T-helper 2 cell treated with Interferon-gamma antibody and Interleukin-4, amounts not matched to agents 100 ng/mL and 5 ng/mL, for 36 hours (primary cell): ENCODE measurements around the gene TOMM6. TPM values are rescaled to one million over a fixed set of nuclear protein-coding genes. Genes with fewer than 3 reads are reported as not detected.

Experiments
- intact Hi-C: fragments of 100-400 bp; cut with micrococcal nuclease; formaldehyde crosslinking; loops from one replicate; pipeline ENCODE4 v1.15.1; 2023
- total RNA-seq: library from RNA; stranded (reverse); gene quantifications from 2 replicates; pipeline ENCODE4 v1.2.3, GENCODE V29; 2022

TOMM6 gene
- total RNA-seq: 209 and 212 TPM in 2 replicates

DNA sequence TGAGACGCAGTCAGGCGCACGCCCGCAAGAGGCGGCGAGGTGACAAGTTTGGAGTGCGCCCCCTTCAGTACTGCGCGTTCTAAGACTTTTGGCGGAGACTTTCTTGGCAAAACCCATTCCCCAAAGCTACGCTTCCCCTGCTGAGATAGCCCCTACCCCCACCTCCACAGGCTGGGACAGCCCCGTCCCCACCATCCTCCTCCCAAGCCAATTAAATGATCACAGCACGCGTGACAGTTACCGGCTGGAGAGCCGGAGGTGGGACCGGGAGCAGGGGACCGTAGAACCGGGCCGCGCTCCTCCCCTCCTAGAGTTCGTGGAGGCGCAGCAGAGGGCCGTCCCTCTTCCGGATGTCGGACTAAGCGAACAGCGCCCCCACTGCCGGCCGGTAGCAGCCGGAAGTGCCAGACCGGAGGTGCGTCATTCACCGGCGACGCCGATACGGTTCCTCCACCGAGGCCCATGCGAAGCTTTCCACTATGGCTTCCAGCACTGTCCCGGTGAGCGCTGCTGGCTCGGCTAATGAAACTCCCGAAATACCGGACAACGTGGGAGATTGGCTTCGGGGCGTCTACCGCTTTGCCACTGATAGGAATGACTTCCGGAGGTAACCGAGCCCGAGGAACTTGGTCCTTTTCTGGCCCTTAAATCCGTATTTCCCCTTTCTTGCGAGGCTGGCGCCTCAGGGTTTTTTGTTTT is at the start of gene TOMM6:
Gene TOMM6 (plus strand): TSS at position 476 of the 699 bp plus-strand sequence. CDS start 4 bp downstream, at position 480.
- intact Hi-C loops: loop anchor here (1.0 to 5.0 kb wide), 13 partner anchors 8 to 1385 kb away; partner anchors contain the start of genes BYSL, FRS3, MED20 and MRPS10

DNA sequence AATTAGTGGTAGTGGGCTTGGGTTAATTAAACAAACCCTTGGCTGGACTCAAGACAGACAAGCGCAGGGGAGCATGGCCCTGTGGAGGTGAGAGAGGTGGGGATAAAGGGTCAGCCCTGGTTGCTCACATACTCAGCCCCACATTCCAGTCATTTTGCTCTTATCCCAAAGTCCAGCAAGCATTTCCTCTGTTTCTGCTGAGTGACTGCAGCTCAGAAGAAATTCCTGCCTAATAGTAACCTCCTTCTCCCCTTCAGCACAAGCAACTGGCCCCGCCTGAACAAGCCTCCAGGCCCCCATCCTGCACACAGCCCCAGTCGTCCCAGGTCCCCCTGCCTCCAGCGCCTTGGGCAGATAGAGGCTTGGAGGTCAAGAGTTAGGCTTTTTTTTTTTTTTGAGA is 48.5 kb upstream of the TOMM6 start:
- intact Hi-C loops: loop anchor here (5.0 kb wide), 1 partner anchor 478 kb away; the partner anchor contains the start of gene MRPS10

DNA sequence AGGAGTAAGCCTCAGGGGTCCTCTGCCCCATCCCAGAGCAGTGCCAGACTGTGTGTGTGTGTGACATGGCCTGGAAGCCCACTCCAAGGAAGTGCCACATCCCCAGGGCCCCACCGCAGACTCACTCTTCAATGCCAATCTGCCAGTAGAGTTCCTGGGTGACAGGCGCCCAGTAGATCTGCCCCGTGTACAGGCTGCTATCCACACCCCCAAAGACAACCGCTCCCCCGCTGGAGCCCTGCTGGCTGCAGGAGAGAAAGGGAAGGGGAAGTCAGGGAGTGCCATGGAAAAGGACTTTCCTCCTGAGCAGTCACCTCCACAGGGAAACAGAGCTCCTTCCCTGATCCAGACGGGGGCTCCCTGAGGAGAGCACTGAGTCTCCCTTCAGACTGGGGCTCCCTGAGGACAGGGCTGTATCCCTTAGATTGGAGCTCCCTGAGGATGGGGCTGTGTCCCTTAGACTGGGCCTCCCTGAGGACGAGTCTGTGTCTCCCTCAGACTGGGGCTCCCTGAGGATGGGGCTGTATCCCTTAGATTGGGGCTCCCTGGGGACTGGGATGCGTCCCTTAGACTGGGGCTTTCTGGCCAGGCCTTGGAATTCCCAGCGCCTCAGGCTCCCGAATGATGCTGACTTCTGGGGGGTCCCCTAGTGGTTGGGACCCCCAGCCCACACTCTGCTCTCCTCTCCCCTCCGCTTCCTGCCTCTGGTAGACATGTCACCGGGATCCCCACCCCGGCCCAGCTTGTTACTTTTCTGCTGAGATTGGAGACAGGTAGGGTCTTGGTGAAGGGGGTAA is 46.9 kb upstream of the TOMM6 start:
- intact Hi-C loops: no loop called here

DNA sequence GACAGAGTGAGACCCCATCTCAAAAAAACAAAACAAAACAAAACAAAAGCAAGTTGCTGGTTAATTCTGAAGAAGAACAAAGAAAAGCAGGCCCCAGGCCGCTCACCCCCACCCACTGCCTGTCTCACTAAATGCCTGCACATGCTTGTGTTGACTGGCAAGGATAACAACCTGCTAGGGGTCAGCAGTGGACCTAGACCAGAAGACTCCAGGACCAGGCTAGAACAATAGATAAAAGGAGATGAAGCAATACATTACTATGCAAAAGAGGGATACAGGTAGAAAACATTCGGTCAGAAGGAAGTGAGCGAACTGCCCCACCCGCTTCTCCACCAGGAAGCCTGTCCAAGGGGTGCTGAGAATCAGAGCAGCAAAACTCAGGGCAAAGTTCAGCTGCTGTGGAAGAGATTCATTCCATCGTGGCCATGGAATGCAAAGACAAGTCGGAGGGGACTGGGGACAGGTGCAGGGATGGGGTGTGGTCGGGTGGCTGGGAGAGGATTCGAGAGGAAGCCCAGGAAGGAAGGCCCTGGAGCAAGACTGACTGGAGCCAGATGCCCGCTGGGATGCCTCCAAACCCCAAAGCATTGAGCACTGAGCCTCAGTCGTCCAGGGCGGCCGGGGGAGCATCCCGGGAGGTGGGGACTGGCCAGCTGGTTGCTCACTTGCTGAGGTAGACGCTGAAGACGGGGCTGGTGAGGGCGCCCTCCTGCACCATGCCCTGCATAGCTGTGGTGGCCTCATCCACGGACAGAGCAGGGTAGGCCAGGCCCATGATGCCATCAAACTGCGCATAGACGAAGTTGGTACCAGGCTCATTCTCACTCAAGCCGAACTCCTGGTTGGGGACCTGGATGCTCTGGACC is 45.6 kb upstream of the TOMM6 start:
- intact Hi-C loops: no loop called here

DNA sequence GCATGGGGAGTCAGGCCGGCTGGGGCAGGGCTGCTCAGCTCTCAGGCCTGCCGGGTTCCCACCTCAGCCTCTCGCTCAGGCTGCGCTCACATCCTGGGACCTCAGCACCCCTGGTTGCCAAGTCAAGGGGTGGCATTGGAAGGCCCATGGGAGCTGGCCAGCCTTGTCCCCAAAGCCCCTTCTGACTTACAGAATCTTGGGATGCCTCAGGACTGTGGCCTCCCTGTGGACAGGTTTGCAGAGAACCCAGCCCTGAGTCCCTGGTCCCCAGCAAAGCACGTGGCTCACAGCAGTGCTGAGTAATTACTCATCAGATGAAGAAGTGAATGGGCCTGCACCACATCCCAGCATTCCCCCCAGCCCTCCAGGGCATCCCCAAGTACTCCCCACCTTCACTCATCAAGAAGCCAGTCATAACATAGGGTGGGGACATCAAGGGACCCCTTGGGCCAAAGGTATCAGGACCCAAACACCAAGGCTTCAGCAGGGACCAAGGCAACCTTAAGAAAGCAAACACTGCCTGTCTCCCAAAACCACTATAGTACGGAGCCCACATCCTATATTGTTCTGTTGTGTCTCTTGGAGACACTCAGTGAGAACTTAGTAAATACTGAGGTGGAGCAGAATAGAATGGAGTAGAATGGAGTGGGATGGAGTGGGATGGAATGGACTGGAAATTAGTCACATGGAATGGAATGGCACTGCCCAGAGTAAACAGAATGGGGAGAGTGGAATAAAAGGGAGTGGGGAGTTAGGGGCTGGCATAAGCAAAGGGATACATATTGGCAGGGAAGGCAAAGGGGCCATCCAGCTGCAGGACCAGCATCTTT is 43.9 kb upstream of the TOMM6 start:
- intact Hi-C loops: no loop called here

DNA sequence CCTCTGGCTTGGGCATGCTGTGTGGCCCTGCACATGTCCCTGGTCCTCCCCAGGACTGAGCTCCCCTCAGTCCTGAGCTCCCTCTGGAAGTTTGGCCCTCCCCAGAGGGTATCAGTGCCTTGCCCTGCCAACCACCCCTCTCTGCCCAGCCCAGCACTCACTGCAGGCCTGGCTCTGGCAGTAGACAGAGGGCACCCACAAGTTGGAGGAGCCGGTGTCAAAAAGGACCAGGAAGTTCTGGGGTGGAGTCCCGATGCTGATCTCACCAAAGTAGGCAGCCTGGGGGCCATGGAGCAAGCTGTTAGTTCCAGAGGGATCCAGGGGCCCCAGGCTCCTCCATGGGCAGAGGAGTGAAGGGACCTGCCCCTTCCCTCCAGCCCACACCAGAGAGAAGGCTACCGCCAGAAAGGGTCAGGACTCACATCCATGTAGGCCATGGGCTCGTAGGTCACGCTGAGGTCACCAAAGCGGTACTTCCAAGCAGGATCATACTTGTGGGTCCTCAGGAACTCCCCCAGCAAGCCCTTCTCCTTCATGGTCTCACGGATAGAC is 43.2 kb upstream of the TOMM6 start:
- intact Hi-C loops: no loop called here

DNA sequence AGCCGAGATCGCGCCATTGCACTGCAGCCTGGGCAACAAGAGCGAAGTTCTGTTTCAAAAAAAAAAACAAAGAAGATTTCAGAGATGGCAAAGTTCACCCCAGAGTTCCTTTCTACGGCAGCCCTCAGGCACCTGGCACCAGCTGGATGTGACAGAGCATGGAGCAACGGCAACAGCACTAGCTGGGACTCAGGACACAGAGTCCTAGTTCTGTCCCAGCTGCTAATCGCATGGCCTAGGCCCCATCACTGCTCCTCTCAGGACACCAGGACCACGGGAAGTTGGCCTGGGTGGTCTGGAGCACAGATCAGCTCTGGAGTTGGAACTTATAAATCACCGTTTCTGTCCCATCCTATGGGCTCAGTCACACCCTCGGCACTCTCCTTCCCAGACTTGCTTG is 41.4 kb upstream of the TOMM6 start:
- intact Hi-C loops: no loop called here

DNA sequence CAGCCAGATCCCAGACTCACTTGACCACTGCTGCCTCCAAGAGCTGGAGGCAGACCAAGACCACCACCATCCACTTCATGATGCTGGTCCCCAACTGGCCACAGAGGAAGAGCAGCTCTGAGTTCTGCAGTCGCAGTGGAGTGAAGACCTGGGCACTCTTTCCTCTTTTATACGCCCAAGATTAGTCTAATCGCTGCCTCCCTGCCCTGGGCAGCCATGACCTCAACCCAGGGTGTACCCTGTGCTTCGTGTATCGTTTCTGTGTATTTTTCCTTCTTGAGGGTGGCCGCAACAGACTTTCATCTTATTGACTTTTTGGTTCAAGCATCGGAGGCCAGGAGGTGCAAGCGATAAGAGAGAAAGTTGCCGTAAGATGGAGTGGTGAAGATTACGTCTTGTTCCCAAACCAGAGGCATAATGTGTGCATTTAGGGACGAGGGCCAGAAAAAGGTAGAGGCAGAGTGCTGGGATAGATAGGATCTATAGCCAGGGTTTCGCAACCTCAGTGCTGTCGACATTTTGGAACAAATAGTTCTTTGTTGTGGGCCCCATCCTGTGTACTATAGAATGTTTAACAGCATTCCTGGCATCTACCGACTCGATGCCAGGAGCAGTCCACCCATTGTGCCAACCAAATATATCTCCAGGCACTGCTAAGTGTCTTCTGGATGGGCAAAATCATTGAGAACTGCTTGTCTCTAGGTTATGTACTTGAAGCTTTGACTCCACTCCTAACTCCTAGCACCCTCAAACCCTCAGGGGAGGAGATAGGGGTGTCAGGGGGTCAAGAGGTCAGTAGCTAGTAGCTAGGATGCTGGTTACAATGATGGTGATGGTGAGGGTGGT is 40.0 kb upstream of the TOMM6 start, which contains the start of gene PGC:
Gene PGC (minus strand): TSS at position 142 of the 846 bp plus-strand sequence. CDS start 63 bp downstream, at position 79.
- intact Hi-C loops: no loop called here

DNA sequence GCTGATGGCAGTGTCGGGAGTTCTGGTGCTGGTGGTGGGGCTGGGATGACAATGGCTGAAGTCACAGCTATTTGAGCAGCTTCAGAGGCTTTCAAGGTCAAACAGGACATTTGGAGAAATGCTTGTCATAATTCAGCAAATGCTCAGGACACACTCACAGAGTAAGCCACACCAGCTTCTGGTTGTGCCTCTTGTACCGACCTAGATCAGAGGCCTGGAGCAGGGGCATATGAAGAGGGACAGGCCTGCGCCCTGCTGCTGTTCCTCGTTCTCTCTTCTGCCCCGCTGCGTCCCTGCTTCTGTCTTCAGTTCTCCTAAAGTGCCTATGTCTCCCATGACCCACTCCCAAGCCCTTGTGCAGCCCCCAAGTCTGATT is 39.4 kb upstream of the TOMM6 start:
- intact Hi-C loops: no loop called here

DNA sequence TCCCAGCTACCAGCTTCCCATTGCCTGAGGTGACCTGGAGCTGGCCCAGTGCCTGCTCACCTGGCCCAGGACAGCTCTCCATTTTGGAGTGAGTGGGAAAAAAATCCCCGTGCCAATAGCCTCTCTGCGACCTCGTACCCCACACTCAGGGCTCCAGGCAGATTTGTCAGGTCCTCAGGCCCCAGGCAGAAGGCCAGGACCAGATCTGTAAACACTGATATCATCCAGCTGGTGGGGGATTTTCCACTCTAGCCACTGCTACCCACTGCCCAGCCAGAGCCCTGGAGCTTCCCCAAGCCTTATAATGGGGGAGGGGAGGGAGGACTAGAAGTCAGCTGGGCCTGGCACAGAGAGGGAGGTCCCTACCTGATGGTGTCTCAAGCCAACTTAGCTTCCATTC is 39.0 kb upstream of the TOMM6 start:
- intact Hi-C loops: no loop called here

DNA sequence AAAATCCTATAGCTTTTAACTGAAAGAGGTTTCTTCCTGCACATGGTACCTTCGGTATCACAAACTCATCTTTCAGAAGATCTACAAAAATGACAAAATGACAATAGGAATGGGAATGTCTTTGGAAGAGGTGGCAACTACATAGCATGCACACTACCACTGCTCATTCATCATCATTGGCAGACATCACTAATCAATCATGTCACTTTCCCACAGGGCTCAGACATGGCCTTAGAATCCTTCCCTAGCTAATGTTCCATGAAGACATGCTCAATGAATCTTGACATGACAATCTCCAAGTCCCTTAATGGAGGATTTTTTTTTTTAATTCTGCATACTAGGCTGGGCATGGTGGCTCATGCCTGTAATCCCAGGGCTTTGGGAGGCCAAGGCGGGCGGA is 37.1 kb upstream of the TOMM6 start:
- intact Hi-C loops: no loop called here

DNA sequence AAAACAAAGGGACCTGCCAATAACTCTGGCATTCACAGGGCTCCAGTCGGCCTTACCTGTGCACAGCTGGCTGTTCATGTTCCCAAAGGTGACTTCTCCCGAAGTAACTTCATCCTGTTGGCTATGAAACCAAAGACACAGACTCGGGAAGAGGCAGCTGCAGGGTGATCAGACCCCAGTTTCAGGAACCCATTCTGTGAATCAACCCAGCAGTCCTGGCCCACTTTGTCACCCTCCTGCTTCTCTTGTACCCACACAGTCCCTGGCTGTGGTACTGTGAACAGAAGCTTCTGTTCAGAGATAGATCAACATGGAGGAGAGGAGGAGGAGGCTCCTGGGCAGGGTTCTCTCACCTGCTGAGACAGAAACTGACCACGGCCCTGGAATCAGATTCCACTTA is 31.6 kb upstream of the TOMM6 start:
- intact Hi-C loops: no loop called here

DNA sequence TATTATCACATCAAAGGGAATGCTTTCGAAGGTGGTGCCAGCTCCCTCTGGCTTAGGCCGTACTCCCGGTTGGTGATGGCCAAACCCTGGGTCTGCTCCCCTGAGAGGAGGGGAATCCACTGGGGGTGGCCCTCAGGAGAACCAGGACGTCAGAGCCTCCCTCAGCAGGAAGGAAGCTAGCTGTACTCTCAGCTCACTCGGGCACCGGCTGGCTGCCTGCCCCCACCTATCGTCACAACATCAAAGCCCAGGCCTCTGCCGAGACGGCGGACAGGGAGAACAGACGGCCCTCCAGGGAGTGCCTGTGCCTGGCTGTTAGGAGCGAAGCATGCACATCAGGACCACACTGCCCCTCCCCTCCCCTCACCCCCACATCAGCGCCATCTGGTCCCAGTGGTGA is 31.1 kb upstream of the TOMM6 start:
- intact Hi-C loops: no loop called here

DNA sequence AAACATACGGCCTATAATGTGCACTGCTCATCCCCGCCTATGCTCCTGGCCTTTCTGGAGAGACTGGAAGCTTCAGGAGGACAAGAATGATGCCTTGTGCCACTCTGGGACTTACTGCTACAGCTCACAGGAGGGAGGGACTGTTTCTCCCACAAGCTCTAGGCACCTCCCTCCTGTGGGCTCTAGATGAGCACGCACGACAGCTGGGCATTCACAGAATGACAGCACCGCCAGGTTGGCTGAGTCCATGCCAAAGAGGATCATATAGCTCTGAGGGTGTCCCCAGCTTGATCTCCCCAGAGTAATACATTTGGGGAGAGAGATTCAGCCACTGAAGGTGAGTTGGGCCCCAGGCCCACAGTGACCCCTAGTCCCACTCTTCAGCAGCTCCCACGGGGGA is 30.2 kb upstream of the TOMM6 start:
- intact Hi-C loops: no loop called here

DNA sequence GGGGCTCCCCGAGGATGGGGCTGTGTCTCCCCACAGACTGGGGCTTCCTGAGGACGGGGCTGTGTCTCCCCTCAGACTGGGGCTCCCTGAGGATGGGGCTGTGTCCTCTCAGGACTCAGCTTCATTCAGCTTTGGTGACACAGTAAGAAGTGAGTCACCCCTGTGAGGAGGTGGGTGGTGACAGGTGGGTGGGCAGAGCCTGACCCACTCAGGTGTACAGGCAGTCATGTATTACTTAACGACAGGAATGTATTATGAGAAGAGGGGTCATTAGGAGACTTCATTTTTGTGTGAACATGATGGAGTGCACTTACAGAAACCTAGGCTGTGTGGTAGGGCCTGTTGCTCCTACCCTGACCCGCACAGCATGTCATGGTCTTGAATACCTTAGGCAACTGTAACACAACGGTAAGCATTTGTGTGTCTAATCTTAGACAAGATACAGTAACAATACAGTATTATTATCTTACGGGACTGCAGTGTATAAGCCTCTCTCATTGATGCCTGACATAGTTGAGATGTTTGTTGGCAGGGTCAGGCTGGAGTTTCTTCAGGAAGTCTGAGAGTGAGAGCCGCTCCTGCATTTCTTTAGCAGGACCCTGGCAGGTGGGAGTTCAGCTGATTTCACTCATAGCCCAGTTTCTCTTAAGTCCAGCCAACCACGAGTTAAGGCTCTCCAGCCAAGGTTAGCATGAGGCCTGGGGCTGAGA is 29.4 kb upstream of the TOMM6 start:
- intact Hi-C loops: no loop called here

DNA sequence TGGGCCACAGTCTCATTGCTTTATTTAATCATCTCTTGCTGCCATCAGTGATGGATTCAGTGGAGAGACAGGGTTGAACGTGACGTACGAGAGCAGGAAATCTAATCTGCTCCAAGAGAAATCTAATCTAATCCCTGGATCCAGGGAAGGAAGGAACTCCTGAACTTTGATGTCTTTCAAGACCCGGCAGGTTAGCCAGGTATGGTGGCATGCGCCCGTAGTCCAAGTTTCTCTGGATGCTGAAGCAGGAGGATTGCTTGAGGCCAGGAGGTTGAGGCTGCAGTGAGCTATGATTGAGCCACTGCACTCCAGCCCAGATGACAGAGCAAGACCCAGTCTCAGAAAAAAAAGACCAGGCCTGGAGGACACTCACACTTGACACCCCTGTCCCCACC is 28.9 kb upstream of the TOMM6 start:
- intact Hi-C loops: no loop called here

DNA sequence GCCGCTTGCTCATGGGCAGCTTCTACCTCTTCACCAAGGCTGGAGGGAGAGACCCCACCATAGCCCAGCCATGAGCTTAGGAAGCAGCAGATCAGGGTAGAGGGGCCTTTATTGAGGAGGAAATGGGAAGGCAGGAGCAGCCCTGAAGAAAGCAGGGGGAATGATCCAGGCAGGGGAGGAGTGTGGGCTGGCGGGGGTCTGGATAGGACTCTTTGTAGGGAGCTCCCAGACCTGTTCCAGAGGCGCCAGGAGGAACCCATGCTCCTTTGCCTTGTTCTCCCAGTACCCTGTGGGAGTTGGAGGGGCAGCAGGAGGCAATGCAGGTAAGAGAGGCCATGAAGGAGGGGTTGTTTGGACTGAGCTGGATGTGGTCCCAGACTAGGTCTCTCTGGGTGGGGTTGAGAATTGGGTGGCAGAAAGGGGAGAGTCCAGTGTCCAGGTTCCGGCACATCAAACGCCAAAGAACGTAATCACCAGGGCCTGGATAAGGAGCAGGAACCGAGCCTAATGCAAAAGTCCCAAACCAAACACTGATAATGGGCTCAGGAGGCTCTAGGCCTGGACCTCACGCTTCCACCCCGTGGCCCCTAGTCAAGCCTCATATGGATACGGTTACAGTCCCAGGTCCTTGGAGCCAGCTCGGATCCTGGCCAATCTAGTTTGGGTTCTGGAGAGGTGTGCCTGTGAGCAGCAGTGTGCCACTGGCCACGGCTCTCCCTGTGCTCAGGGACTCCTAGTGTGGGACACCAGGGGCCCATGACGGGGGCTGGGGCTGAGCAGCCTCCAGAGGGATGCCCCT is 28.2 kb upstream of the TOMM6 start:
- intact Hi-C loops: no loop called here
